ENCODE measurements around the gene SMCO2.

- TF ChIP-seq CTCF (conservative IDR thresholded peaks at IDR 0.05 in 1 of 2, IDR thresholded peaks at IDR 0.05 in 1 of 2; ENCODE audit: extremely low read depth in 1 of 2, insufficient read depth in 1 of 2, low read depth in 1 of 2, low read length in 2 of 2) (no peak), EZH2 (IDR thresholded peaks at IDR 0.05; ENCODE audit: borderline replicate concordance, low read length) (no peak)
Measured at GRCh38 chr12:27455589-27455988, 9.1 kb downstream of the SMCO2 start.
